ENCODE results near the gene OPCML. TPM values are rescaled to one million over a fixed set of nuclear protein-coding genes. Genes with fewer than 3 reads are reported as not detected.

Gene OPCML
- total RNA-seq, 1 experiment from 2014 or later, result not detected

DNA sequence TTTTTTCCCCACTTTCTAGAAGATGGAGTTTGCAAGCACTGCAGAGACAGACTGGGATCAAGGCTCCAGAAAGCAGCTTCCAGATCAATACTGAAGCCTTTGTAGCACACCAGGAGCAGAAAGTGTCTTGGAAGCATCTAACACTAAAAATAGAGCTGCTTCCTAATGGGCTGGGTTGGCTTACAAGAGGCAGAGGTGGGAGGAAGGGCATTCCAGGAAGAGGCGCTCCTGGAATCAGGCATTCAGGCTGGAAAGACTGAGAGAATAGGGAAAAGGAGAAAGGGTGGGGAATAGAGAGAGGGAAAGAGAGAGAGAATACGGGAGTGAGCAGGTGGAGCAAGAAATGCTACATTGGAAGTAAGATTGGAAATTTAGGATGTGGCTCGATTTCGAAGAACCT lies 395.9 kb downstream of the OPCML start:
- CTCF ChIA-PET, result no interaction called here
- H3K27ac Mint-ChIP-seq (ENCODE audit: unreplicated experiment), result no peak overlapping the region
- intact Hi-C loops (cut with micrococcal nuclease; ENCODE audit: unreplicated experiment), result no loop called here

DNA sequence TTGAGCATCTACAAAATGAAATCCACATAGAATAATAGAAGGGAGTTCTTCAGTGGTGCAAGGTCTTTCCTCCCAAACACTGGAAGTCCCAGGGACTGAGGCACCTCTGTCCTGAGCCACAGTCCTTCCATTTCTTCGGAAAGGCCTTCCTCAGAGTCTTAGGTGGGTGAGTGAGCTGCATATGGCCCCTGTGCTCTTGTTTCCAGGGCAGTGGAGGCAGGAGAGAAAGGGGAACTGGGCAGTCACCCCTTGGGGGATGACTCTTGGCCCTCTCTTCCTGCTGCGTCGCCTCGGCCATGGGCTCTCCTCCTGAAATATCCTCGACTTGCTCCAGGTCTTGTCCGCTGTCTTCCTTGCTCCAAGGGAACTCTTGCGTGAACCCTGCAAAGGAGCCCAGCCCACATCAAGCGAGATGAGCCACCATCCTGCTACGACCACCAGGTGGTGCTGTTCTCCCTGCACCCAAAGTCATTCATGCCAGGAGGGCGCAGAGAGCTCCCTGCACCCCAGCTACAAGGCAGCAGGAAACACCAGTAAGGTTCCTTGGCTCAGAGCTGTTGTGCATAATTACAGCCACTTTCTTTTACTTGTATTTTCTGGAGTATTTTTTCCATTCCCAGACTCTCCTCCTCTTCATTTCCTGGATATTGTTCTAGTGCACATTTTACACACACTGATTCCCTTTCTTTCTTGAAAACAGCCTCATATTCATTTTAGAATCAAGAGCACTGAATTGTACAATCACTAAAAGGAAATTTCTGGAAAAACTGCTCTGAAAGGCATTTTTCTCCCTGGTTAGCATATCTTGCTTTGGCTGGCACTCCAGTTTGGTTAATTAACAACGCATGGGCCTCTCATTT lies 397.8 kb downstream of the OPCML start:
- Histone ChIP-seq H3K4me3 (ENCODE audit: low read depth, low read length) (no peak overlapping the region), H3K9me3 (no peaks in the 10 kb centered on the region), H3K36me3 (ENCODE audit: control insufficient read depth, insufficient read depth, low read length) (no peaks in the 10 kb centered on the region), H3K4me1 (no peaks in the 10 kb centered on the region), H3K27me3 (replicated peaks; ENCODE audit: control insufficient read depth, insufficient read depth, low read length) (no peaks in the 10 kb centered on the region)
- Mint-ChIP-seq H3K9me3 (ENCODE audit: unreplicated experiment) (no peaks in the 10 kb centered on the region), H3K4me3 (ENCODE audit: unreplicated experiment) (no peak overlapping the region), H3K36me3 (ENCODE audit: insufficient read depth, unreplicated experiment) (no peaks in the 10 kb centered on the region), H3K27me3 (ENCODE audit: insufficient read depth, unreplicated experiment) (no peaks in the 10 kb centered on the region), H3K4me1 (ENCODE audit: low read depth, unreplicated experiment) (no peaks in the 10 kb centered on the region), H3K27ac (ENCODE audit: unreplicated experiment) (no peak overlapping the region)
- ChIA-PET CTCF (interaction anchor here (0.5 to 1.3 kb wide), 13 partner anchors 8 to 700 kb away, joined by 3 to 22 read pairs (median 4); no protein-coding TSS in a partner anchor), POLR2A (no interaction called here)
- BruUV-seq (replicated peaks), result no TSS peak
- TF ChIP-seq, protein P1, sequence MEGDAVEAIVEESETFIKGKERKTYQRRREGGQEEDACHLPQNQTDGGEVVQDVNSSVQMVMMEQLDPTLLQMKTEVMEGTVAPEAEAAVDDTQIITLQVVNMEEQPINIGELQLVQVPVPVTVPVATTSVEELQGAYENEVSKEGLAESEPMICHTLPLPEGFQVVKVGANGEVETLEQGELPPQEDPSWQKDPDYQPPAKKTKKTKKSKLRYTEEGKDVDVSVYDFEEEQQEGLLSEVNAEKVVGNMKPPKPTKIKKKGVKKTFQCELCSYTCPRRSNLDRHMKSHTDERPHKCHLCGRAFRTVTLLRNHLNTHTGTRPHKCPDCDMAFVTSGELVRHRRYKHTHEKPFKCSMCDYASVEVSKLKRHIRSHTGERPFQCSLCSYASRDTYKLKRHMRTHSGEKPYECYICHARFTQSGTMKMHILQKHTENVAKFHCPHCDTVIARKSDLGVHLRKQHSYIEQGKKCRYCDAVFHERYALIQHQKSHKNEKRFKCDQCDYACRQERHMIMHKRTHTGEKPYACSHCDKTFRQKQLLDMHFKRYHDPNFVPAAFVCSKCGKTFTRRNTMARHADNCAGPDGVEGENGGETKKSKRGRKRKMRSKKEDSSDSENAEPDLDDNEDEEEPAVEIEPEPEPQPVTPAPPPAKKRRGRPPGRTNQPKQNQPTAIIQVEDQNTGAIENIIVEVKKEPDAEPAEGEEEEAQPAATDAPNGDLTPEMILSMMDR (IDR thresholded peaks at IDR 0.05; ENCODE audit: insufficient read depth in 1 of 2, low read depth in 1 of 2, low read length in 1 of 2, severe bottlenecking in 1 of 2, unreplicated experiment in 1 of 2), result peak; percentile 89 to 95
- DNase-seq, result peak; percentile 71 to 74
- intact Hi-C loops (cut with micrococcal nuclease; ENCODE audit: unreplicated experiment), result loop anchor here (1.0 to 5.0 kb wide), 6 partner anchors 29 to 701 kb away; no protein-coding TSS in a partner anchor

More for the DNA sequence above, 395.9 kb downstream of the OPCML start:
- no peaks in the 10 kb centered on the region for H3K4me1 Mint-ChIP-seq (ENCODE audit: low read depth, unreplicated experiment)
- H3K4me3 ChIP-seq (ENCODE audit: low read depth, low read length), result no peak overlapping the region
- no peaks in the 10 kb centered on the region for H3K4me1 ChIP-seq
- H3K9me3 Mint-ChIP-seq (ENCODE audit: unreplicated experiment), result peaks cover 15% of the 10 kb centered on the region
- POLR2A ChIA-PET, result no interaction called here
- no peaks in the 10 kb centered on the region for H3K36me3 Mint-ChIP-seq (ENCODE audit: insufficient read depth, unreplicated experiment)
- no peak overlapping the region for H3K4me3 Mint-ChIP-seq (ENCODE audit: unreplicated experiment)
- no peaks in the 10 kb centered on the region for H3K36me3 ChIP-seq (ENCODE audit: control insufficient read depth, insufficient read depth, low read length)
- no peaks in the 10 kb centered on the region for H3K9me3 ChIP-seq
- no peaks in the 10 kb centered on the region for H3K27me3 ChIP-seq (replicated peaks; ENCODE audit: control insufficient read depth, insufficient read depth, low read length)
- H3K27me3 Mint-ChIP-seq (ENCODE audit: insufficient read depth, unreplicated experiment), result no peaks in the 10 kb centered on the region
- no peak for DNase-seq
- BruUV-seq (replicated peaks), result no TSS peak
- TF ChIP-seq, protein P1 (IDR thresholded peaks at IDR 0.05; ENCODE audit: insufficient read depth in 1 of 2, low read depth in 1 of 2, low read length in 1 of 2, severe bottlenecking in 1 of 2, unreplicated experiment in 1 of 2), result no peak

DNA sequence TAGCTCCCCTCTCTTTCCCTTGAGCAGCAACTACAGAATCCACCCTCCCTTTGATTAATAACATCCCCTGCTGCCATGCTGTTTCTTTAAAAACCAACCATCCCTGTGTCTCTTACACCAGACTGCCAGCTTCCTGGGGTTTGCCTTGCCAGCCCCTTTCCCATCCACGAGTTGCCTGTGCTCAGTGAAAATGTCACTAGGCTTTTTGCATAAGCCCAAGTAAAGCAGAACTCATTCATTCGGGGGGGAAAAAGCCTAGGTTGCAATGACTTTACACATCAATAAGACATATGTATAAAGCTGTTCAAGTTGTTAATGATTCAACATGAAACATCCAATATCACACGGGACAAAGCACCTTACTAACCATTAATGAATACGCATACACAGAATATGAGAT lies 398.7 kb downstream of the OPCML start:
- ChIA-PET POLR2A (no interaction called here), CTCF (interaction anchor here (0.7 to 1.3 kb wide), 2 partner anchors 701 to 739 kb away, joined by 3 to 22 read pairs; no protein-coding TSS in a partner anchor)
- H3K36me3 Mint-ChIP-seq (ENCODE audit: insufficient read depth, unreplicated experiment), result no peaks in the 10 kb centered on the region
- H3K4me1 ChIP-seq, result no peaks in the 10 kb centered on the region
- BruUV-seq (replicated peaks), result no TSS peak
- no peaks in the 10 kb centered on the region for H3K27me3 ChIP-seq (replicated peaks; ENCODE audit: control insufficient read depth, insufficient read depth, low read length)
- no peaks in the 10 kb centered on the region for H3K4me1 Mint-ChIP-seq (ENCODE audit: low read depth, unreplicated experiment)
- H3K4me3 ChIP-seq (ENCODE audit: low read depth, low read length), result no peak overlapping the region
- H3K4me3 Mint-ChIP-seq (ENCODE audit: unreplicated experiment), result no peak overlapping the region
- H3K9me3 Mint-ChIP-seq (ENCODE audit: unreplicated experiment), result no peaks in the 10 kb centered on the region
- DNase-seq, result no peak
- no peak overlapping the region for H3K27ac Mint-ChIP-seq (ENCODE audit: unreplicated experiment)
- TF ChIP-seq, protein P1 (IDR thresholded peaks at IDR 0.05; ENCODE audit: insufficient read depth in 1 of 2, low read depth in 1 of 2, low read length in 1 of 2, severe bottlenecking in 1 of 2, unreplicated experiment in 1 of 2), result no peak
- H3K9me3 ChIP-seq, result no peaks in the 10 kb centered on the region
- H3K27me3 Mint-ChIP-seq (ENCODE audit: insufficient read depth, unreplicated experiment), result no peaks in the 10 kb centered on the region
- H3K36me3 ChIP-seq (ENCODE audit: control insufficient read depth, insufficient read depth, low read length), result no peaks in the 10 kb centered on the region
- intact Hi-C loops (cut with micrococcal nuclease; ENCODE audit: unreplicated experiment), result loop anchor here (1.0 to 5.0 kb wide), 6 partner anchors 30 to 702 kb away; no protein-coding TSS in a partner anchor
